ENCODE data around the gene HIPK4. TPM values are rescaled to one million over a fixed set of nuclear protein-coding genes. Genes with fewer than 3 reads are reported as not detected.

The HIPK4 gene
- total and polyA plus RNA-seq, 2 of the 8 experiments (the other 6 are each of a cell fraction or from before 2014, with no cell fraction given): 0.15 to 0.57 TPM

GRCh38 chr19:40389404-40390083 lies 437 bp downstream of the HIPK4 start:
- POLR2A ChIA-PET (ENCODE audit: partially characterized antibody): interaction anchor here (0.6 to 2.0 kb wide), 9 partner anchors 9 to 37 kb away, joined by 3 to 6 read pairs (median 3); partner anchors contain the start of gene SERTAD1
- no peak for TF ChIP-seq CBX8 (IDR thresholded peaks at IDR 0.05; ENCODE audit: borderline replicate concordance, low read depth, low read length)
- TF ChIP-seq JUND (IDR thresholded peaks at IDR 0.05; ENCODE audit: low read length): no peak
- TF ChIP-seq HDAC2 (IDR thresholded peaks at IDR 0.05; ENCODE audit: borderline replicate concordance in 1 of 2, low read depth in 2 of 2, low read length in 2 of 2): no peak
- no peak for TF ChIP-seq ATF2 (IDR thresholded peaks at IDR 0.05; ENCODE audit: low read length)
- TF ChIP-seq EP300 (IDR thresholded peaks at IDR 0.05; ENCODE audit: borderline replicate concordance in 1 of 2, low read depth in 2 of 2, low read length in 2 of 2): no peak
- no peak for TF ChIP-seq TBP (IDR thresholded peaks at IDR 0.05; ENCODE audit: low read depth, low read length)
- no peak for TF ChIP-seq TCF12 (IDR thresholded peaks at IDR 0.05; ENCODE audit: low read depth, low read length)
- TF ChIP-seq POU5F1 (IDR thresholded peaks at IDR 0.05; ENCODE audit: low read depth, low read length): no peak
- no peak for TF ChIP-seq RAD21 (IDR thresholded peaks at IDR 0.05 in 1 of 2, conservative IDR thresholded peaks at IDR 0.05 in 1 of 2; ENCODE audit: low read depth in 2 of 2, low read length in 2 of 2)
- no peak for TF ChIP-seq TAF1 (IDR thresholded peaks at IDR 0.05; ENCODE audit: low read depth, low read length)

More at GRCh38 chr19:40389404-40390083, 437 bp downstream of the HIPK4 start:
- no peak overlapping the region for H2BK120ac ChIP-seq (replicated peaks; ENCODE audit: low read depth, low read length)
- H2BK20ac ChIP-seq (ENCODE audit: low read length): no peak overlapping the region
- no peak overlapping the region for H2AFZ ChIP-seq (ENCODE audit: low read length)
- CTCF ChIA-PET (ENCODE audit: partially characterized antibody): interaction anchor here (0.6 to 1.4 kb wide), 6 partner anchors 12 to 208 kb away, joined by 3 to 4 read pairs (median 4); no protein-coding TSS in a partner anchor
- H3K27ac ChIP-seq (ENCODE audit: low read depth, low read length): no peak overlapping the region
- no peak overlapping the region for H3K14ac ChIP-seq (ENCODE audit: insufficient read length)
- no peak overlapping the region for H3K18ac ChIP-seq (ENCODE audit: extremely low read depth, low read length)
- WGBS, 2 experiments (ENCODE audit: extremely low coverage in 1 of 2, insufficient coverage in 1 of 2, insufficient read length in 1 of 2, insufficient replicate concordance in 2 of 2, low coverage in 1 of 2, low lambda C conversion rate in 2 of 2, missing lambda C conversion rate in 1 of 2): 91% methylated on average over 31 of the region's 33 CpGs; no CpG with 5 or more reads in 1 of the 2 experiments
- H3K56ac ChIP-seq (replicated peaks; ENCODE audit: insufficient read length, low read depth, low read length): no peak overlapping the region
- H3K9ac ChIP-seq (replicated peaks in 1 of 4; ENCODE audit: extremely low read depth in 1 of 4, low read depth in 3 of 4, low read length in 3 of 4): no peak overlapping the region
- peaks cover 0 to 4% (median 3%) of the 10 kb centered on the region in 4 experiments; a peak in 3 of 7 replicates for H3K4me1 ChIP-seq (replicated peaks in 1 of 4; ENCODE audit: control insufficient read depth in 3 of 4, insufficient read depth in 4 of 4, low read length in 3 of 4)
- no peak overlapping the region for H2BK5ac ChIP-seq (ENCODE audit: low read depth, low read length)
- H3K9me3 ChIP-seq (ENCODE audit: insufficient read depth in 2 of 2, low read depth in 1 of 2, low read length in 1 of 2): no peaks in the 10 kb centered on the region
- H2BK15ac ChIP-seq (ENCODE audit: low read length): no peak overlapping the region
- H2BK12ac ChIP-seq (ENCODE audit: low read depth, low read length): no peak overlapping the region
- no peaks in the 10 kb centered on the region for H3K79me1 ChIP-seq (ENCODE audit: low read depth, low read length)
- no peaks in the 10 kb centered on the region for H3K23me2 ChIP-seq (ENCODE audit: low read depth, low read length)
- no peak overlapping the region for H2AK5ac ChIP-seq (ENCODE audit: low read depth, low read length)
- DNase-seq (ENCODE audit: low read depth in 1 of 2, low spot score in 2 of 2) (no peak), FAIRE-seq (no peak)
- no peak overlapping the region for H3K4me2 ChIP-seq (ENCODE audit: insufficient read depth in 1 of 2, low read depth in 2 of 2, low read length in 2 of 2)
- H4K20me1 ChIP-seq (replicated peaks in 1 of 2; ENCODE audit: control insufficient read depth in 1 of 2, insufficient read depth in 2 of 2, low read length in 2 of 2): no peaks in the 10 kb centered on the region
- H4K91ac ChIP-seq (replicated peaks; ENCODE audit: insufficient read length, low read length): no peak overlapping the region
- no peak overlapping the region for H4K5ac ChIP-seq (ENCODE audit: insufficient read length, low read depth, low read length)
- no peak overlapping the region for H3K4me3 ChIP-seq (ENCODE audit: extremely low read depth in 1 of 4, insufficient read depth in 2 of 4, low read depth in 3 of 4, low read length in 4 of 4)
- H3K27me3 ChIP-seq (replicated peaks in 1 of 4; ENCODE audit: control insufficient read depth in 3 of 4, extremely low read depth in 1 of 4, insufficient read depth in 3 of 4, low read length in 3 of 4): no peaks in the 10 kb centered on the region
- H3K79me2 ChIP-seq (ENCODE audit: control insufficient read depth in 1 of 2, insufficient read depth in 2 of 2, low read length in 2 of 2): no peaks in the 10 kb centered on the region
- H3K23ac ChIP-seq (ENCODE audit: insufficient read length): no peak overlapping the region
- H3K4ac ChIP-seq (replicated peaks; ENCODE audit: insufficient read length, low read depth, low read length): no peak overlapping the region
- no peak overlapping the region for H4K8ac ChIP-seq (ENCODE audit: extremely low read depth, insufficient read depth, low read length)
- H3K36me3 ChIP-seq (ENCODE audit: control insufficient read depth in 2 of 4, insufficient read depth in 4 of 4, low read length in 3 of 4): no peaks in the 10 kb centered on the region

Measured in H1 (cell line).